SKM-1 treated with dmso at 0.1 percent for 144 hours (cell line): ENCODE measurements around the gene TCEANC2.

Source experiments
- DNase-seq: peaks from one replicate; lab custom pipeline; 2025; ENCODE audit not compliant: unreplicated experiment; lab: John Stamatoyannopoulos, UW

The TCEANC2 gene

DNA sequence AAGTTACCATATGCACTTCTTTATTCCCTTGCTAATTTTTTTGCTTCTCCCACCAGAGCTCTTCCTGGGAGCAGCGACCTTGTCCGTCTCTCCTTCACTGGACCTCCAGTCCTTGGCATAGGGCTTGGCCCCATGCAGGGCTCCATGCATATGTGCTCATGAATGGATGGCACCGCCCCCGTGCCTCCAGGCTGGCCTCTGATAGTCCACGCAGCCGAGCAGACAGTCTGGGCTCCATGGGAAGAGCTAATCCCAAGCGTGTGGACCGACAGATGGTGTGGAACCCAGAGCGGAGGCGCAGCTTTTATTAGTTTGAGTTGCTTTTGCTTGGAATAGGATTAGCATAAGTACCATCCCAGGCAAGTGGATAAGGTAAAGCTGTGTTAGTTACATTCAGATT lies 57.6 kb downstream of the TCEANC2 start:
- no peak for DNase-seq

DNA sequence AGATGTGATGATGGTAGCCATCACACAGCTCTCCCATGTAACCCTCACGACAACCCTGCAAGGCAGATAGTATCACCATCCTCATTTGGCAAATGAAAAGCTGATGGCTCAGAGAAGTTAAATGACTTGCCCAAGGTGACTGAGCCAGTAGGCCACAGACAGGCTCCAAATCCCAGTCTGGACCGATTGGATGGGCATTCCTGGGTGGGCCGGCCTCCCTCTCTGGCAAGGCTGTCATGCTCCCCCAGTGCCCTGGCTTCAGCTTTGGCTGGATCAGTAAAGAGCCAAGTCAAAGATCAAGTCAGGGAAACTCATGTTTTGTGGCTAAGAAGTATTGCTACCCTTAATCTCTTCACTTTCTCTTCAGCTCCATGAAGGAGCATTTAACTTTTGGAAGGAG lies 58.2 kb downstream of the TCEANC2 start:
- no peak for DNase-seq

DNA sequence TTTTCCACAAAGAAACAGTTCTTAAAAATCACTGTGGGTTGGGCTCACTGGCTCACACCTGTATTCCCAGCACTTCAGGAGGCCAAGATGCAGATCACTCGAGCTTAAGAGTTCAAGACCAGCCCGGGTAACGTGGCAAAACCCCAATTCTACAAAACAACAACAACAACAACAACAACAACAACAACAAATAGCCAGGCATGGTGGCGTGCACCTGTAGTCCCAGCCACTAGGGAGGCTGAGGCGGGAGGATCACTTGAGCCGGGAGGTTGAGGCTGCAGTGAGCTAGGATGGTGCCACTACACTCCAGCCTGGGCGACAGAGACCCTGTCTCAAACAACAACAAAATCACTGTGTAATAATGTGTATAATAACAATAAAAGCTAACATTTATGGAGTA lies 58.6 kb downstream of the TCEANC2 start:
- DNase-seq = no peak

DNA sequence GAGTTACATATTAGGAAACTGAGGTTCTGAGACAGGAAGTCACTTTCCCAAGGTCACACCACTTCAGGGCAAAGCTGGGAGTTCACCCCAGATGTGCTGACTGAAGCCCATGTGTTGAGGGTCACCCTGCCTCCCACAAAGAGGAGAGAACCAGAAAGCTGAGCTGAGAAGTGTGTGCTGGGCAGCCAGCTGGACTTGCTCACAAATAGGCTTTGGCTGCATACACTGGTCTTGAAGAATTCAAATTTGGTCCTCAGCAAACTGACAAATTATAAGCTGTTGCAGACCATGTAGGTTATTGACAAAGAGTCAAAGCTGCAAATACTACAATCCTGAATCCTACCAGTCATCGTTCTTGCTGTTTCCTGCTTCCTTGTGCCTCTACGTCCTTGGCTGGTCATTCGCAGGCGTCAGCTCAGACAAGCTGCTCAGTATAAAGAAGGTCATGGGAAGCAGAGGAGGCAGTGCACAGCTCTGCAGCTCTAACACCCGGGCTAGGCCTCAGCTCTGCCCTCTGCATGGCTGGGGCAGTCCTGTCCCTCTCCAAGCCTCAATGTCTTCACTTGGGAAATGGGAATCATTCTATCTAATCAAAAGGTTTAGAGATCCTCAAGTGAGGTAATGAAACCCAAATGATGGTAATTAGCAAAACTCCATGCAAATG lies 59.4 kb downstream of the TCEANC2 start:
- DNase-seq = no peak

DNA sequence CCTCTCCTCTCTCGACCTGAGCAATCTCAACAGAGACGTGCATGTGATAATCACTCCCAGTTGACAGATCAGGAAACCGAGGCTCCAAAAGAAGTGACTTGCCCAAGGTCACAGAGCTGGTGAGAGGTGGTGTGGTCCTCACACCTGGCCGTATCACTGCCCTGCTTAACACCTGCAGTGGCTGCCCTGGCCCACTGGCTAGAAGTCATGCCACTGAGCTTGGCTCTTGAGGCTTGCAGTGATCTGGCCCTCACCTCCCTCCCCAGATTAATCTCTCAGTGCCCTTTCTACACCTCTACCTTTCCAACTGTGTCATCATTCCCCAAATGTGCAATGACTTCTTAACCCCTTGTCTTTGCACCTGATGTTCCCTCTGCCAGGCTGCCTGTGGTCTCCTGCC lies 60.6 kb downstream of the TCEANC2 start:
- no peak for DNase-seq

DNA sequence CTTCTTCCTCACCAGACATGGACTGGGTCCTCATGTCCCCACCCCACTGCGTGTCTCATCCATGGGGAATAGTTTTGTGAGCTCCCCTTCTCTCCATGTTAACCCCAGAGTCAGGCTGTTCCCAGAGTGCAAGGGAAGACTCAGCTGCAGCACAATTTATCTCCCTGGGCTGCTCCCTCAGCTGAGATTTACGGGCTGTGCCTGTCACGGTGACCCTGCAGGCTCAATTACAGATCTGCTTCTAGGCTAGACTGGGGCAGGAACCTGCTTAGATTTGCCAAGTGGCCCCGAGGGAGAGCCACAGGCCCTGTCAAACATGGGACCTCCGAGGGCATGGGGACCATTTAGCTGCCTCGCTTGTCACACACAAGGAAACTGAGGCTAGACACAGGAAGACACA lies 61.5 kb downstream of the TCEANC2 start:
- DNase-seq = no peak

DNA sequence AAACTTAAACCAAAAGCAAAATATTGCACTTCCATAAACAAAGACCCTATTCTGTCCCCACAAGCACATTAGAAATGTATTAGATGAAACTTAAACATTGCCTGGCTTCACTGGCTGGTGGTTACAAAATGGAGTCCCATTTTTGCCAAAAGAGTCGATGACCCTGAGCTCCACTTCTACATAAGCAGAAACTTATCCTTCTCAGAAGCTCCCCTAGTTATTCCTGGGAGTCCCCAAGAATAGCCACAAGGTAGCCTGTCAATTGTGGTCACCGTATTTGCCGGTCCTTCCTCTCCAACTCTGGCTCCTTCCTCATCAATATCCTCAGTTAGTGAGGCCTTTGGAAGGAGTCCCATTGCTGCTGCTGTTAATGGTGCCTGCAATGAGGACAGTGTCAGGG lies 62.1 kb downstream of the TCEANC2 start:
- no peak for DNase-seq

DNA sequence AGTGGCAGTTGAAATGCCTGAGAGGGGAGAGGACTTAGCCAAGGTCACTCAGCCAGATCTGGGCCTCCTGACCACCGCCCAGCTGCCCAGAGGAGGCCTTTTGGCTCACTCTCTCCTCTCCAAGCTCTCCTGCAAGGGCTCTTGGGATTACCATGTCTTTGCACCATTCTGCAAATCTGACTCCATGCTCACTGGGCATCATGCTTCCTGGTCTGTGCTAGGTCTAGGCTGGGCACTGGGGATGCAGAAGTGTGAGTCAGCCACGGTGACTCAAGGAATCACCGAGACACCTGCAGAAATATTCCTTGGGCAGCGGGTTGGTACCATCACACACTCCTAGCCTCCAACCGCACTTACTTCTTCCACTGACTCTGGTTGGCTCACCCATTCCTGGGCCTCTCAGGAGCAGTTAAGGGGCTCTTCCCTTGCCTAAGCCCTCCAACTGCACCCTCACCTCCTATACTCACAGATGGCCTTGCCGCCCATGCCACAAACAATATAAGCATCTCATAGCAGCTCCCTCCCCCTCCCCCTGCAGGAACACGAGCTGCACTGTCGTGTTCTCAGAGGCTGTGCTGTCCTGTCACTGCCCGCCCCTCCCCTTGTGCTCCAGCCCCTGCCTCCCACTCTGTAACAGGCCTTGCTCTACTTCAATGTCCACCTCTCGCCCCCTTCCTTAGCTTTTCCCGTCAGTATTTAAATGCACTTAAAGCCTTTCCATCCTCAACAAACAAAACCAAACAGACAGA lies 64.6 kb downstream of the TCEANC2 start:
- no peak for DNase-seq

DNA sequence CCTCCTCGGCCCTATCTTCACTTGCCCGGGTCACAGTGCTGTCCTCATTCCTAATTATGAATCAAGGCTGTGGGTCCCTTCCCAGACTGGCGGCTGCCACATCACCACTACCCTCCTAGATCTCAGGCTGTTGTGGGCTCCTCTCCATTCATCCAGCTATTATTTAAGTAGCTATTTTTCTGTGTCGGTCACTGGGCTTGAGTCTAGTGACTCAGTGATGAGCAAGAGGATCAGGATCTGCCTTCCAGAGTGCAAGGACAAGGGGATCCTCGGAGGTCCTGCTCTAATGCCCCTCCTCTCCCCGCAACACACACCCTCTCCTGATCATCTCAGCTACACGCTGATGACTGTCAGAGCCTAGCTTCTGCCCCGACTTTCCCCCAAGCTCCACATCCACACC lies 65.3 kb downstream of the TCEANC2 start:
- DNase-seq = no peak

DNA sequence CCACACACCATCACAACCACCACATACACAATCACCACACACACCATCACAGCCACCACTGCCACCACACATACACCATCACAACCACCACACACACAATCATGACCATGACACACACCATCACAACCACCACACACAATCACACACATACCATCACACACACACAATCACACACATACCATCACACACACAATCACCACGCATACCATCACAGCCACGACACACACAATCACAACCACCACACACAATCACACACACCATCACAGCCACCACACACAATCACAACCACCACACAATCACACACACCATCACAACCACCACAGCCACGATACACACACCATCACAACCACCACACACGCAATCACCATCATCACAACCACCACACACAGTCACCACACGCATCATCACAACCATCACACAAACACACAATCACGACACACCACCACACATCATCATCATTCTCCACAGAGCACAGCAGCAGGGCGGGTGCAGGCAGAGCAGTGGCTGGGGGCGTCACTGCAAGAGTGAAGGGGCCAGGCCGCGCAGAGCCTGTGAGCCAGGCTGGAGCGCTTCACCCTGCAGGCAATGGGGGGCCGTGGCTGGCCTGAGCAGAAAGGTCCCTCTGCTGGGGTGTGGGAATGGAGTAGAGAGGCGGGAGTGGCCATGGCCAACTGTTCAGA lies 66.8 kb downstream of the TCEANC2 start:
- DNase-seq = no peak

DNA sequence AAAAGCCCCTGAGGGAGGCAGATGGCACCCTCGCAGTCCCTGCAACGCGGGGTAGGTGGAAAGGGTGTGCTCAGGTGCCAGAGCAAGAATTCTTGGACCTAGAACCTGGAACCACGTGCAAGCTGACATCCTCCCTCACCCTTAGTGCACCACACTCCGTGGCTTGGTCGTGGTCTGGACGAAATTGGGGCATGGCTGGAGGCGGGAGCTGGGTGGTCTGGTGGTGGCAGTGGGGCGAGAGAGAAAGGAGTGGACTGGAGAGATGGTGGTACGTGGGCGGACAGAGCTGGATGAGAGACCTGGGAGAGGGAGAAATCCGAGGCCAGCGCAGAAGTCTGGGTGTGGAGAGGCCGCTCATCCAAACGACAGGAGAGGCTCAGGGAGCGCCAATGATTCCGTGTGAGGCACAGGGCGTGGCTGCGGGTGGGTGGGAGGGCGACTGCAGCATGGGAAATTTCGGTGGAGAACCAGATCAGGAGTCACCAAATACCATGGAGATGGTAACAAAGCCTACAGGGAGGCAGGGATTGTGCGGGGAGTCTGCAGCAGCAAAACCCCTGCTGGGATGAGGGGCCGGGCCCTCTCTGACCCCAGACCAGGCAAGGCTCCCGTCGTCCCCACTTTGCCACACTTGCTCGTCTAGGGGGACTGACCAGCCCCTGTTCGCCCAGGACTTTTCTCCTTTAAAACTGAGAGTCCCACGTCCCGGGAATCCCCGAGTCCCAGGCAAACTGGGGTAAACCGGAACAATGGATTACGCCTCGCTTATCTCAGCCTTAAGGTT lies 67.5 kb downstream of the TCEANC2 start:
- no peak for DNase-seq

DNA sequence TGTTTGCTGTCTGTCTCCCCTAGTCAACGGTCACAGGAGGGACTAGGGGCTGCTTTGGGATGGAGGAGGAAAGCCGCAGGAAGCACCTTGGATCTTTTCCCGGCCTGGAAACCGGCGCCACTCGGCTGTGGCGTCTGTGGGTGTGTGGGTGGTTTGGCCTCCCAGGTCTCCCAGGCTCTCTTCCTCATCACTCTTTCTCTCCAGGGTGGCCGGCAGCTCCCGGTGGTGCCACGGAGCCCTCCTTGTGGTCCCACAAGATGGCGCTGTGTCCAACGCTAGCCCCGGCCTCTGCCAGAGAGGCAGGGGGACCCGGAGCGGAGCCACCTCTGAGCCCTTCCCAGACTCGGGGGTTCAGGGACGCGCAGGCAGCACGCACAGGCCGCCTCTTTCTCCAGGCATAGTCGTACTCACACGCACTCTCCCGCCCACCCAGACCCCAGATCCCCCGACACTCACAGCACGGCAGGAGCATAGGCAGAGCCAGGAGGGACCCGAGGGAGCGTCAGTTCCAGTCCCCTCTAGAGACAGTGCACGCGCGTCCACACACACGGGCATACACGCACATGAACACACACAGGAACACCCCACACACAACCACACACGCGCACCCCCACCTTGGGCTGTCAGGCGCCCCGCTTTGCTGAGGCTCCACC lies 68.2 kb downstream of the TCEANC2 start:
- DNase-seq = peak; percentile 38

DNA sequence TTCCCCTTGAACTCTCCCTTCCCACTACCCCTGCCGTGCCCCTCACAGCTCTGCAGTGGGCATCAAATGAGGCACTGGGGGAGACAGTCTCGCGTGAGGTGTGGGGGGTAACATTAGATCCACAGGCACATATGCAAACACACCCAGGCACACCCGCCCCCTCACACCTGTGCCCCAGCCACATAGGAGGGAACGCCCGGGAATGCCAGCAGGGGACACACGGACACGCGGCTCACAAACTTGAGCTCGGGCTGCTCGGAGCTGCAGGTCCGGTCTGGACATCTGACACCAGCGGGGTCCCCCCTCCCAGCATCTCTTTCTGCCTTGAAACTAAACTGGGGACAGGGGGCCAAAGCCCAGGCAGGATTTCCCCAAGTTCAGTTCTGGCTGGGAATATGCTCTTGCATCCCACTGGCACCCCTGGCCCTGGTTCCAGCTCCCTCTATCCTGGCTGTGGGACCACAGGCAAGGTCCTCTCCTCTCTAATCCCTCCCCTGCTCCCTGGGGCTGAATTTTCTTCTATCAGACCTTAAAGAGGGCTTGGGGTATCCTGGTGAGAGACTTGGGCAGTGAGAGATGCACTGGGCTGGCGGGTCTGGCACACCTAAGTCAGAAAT lies 68.8 kb downstream of the TCEANC2 start:
- no peak for DNase-seq

DNA sequence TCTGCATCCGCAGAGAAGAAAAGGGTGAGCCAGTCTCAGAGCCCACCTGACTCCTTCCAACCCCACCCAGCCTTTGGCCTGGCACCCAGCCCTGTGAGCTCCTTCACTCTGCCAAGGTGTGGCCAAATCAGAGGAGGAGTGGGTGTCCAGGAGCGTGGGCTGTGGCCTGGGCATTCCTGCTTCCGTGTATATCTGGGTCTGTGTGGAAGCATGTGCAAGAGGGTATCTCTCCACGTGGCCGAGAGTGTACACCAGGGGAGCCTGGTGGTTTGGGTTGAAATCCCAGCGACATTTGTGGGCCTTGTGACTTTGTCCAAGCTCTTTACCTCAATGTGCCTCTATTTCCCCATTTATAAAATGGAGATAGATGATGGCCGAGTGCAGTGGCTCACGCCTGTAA lies 69.6 kb downstream of the TCEANC2 start:
- DNase-seq = no peak

DNA sequence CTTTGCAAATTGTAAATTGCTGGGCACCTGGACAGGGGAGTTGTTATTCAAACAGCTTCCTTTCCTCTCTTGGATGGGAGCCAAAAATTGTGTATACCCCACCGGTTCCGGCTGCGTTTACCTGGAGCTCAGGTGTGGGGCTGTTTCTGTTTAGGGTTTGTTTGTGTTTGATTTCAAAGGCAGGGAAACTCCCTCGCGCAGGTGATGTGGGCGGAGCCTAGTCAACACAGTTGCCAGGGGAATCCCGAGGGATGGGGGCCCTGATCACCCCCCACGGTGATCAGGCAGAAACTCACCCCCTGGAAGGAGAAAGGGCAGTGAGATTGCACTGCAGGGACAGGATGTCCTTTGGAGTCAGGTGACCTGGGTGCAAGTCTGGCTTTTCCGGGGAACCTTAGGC lies 71.1 kb downstream of the TCEANC2 start:
- no peak for DNase-seq

DNA sequence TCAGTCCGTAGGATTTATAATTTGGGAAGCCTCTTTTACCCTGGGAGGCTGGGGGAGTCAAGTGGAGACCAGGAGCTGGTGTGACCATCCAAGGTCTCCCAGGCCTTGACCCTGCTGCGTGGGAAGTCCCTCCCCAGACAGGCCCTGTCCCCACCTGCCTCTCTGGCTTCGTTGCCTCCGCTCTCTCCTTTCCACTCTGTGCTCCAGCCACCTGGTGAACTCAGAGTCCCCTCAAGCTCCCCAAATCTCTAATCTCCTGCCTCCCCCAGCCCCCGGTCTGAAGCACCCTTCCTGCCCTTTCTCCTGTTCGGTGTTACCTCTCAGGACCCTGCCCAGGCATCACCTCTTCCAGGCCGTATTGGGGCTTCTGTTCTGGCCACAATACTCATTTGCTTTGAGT lies 71.5 kb downstream of the TCEANC2 start:
- no peak for DNase-seq

DNA sequence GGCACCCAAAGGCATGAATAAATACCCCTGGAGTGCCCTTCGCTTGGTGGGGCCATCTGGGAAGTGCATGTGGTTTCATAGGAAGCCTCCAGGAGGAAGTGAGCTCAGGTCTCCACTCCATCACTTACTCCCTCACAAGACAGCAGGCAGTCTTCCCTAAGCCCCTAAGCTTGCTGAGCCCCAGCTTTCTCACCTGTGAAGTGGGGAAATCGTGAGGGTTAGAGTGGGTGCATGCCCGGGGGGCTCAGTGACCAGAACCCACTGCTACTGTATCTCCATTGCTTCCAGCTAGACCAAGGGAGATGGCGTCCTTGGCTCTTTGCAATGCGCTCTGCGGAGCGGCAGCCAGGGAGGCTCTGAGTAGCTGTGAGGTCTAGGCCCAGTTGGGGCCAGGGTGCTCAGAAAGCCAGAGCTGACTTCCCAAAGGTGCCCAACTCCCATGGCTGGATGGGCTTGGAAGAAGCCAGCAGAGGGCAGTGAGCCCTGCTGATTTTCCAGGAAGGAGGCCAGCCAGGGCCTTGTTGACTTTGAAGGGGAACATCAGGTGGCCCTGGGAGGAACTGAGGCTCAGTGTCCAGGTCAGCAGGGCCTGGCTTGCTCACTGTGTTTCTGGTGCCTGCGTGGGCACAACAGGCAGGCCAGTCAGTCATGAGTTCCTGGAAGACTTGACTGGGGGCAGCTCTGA lies 72.1 kb downstream of the TCEANC2 start:
- DNase-seq = no peak

DNA sequence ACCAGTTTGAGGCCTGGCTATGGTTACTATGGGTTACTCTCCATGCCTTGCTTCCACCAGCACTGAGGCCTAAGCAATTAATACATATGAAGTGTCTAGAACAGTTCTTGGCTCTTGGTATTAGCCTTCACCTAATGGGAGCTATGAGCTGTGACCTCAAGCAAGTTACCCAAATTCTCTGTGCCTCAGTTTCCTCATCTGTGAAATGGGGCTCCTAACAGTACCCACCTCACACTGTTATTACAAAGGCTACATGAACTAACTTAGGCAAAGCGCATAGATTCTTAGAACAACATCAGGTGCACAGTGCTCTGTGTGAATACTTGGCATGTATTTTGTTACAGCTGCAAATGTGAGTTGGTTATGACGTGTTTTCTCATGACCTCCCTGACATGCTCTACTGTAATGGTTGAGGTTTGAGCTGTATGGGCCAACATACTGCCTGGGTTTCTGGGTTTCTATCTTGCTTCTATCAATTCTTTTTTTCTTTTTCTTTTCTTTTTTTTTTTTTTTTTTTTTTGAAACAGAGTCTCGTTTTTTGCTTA lies 72.9 kb downstream of the TCEANC2 start:
- DNase-seq = no peak

DNA sequence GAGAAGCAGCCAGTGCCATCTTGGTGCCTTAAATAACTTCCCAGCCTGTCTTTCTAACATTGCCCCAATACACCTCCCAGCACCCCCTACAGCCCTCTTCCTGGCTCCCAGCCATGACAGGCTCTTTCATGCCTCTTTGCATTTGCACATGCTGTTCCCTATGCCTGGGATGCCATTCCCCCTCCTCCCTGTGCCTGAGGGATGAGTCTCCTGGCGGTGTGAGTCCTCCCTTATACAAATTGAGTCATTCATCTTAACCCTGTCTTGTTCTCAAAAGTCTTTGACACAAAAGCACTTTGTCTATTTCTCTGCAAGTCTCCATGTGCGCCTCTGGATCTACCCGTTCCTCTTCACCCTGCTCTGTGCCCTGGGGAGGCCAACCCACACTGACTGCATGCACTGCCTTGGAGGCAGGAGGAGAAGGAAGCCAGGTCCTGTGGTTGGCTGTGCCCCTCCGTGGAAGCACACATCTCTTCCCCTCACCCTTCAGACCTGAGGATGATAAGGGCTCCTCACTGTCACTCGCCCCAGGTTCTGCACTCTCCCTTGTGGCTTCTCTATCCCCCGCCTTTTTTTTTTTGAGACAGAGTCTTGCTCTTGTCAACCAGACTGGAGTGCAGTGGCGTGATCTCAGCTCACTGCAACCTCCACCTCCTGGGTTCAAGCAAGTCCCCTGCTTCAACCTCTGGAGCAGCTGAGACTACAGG lies 74.3 kb downstream of the TCEANC2 start:
- no peak for DNase-seq
